ENCODE data around the gene CAPN12.

CAPN12 gene

DNA sequence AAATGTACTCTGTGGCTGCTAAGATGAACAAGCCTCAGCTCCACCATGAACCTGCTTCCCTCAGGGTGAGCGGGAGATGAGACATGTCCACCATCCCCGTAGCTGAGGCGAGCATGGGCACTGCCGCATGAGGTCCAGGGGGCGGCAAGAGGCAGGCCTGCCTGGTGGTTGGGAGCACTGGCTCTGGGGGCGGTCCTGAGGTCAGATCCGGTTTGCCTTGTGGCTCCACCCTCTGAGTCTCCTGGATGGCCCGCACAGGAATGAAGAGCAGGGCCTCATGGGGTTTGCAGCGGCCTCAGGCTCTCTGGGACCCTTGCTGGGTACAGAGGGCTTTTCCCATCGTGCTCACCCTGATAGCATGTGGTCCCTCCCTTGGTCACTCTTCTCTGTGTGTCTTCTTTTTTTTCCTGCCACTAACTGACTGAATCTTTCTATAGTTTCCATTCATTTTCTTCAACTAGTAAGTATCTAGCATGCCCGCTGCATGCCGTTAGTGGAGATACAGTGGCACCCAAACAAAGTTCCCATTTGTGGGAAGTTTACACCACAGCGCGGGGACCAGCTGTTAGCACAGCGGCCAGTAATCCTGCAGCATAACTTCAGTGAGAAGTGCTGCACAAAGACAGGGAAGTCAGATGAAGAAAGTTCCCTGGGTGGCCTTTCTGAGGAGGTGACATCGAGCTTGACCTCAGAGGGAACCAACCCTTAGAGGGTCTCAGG is 37.3 kb downstream of the CAPN12 start:
- TF ChIP-seq, protein P1, sequence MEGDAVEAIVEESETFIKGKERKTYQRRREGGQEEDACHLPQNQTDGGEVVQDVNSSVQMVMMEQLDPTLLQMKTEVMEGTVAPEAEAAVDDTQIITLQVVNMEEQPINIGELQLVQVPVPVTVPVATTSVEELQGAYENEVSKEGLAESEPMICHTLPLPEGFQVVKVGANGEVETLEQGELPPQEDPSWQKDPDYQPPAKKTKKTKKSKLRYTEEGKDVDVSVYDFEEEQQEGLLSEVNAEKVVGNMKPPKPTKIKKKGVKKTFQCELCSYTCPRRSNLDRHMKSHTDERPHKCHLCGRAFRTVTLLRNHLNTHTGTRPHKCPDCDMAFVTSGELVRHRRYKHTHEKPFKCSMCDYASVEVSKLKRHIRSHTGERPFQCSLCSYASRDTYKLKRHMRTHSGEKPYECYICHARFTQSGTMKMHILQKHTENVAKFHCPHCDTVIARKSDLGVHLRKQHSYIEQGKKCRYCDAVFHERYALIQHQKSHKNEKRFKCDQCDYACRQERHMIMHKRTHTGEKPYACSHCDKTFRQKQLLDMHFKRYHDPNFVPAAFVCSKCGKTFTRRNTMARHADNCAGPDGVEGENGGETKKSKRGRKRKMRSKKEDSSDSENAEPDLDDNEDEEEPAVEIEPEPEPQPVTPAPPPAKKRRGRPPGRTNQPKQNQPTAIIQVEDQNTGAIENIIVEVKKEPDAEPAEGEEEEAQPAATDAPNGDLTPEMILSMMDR (IDR thresholded peaks at IDR 0.05; ENCODE audit: control insufficient read depth, insufficient read depth, low read depth, low read length, missing control alignments), result no peak
- no peak overlapping the region for H3K4me3 ChIP-seq (ENCODE audit: control insufficient read depth, low read depth, low read length)
- DNase-seq (ENCODE audit: low read depth), result no peak

DNA sequence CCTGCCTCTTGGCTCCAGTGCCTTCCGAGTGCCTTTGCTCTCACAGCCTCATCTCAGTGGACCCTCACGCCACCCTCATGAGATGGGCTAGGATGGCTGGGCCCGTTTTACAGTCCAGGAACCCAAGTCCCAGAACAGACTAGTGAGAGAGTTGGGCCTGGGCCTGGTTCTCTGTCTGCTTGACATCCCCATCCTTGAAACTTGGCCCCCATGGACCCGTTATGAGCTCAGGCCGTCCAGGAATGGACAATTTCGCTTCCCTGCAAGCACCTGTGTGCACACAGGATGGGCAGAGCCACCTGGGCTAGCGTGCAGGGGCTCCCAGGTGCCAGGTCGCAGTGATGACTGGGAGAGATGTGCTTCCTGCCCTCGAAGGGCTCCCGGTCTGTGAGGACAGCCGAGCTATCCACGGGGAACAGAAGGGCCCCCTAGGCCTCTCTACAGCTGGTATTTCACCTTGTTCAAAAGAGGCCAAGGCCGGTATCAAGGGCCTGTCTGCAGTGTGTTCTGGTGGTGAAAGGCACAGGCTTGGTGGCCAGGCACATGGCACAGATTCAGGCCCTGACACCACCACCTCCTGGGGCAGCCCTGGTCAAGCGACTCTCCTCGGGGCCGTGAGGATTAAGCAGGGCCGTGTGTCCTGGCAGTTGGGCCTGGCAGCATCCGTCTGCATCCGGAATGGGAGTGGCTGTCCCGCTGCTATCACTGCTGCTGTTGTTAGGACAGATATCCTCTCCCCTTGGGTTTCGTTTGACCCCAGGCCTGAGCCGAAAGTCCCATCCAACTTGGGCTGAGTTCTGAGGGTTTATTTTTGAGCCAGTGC is 38.9 kb downstream of the CAPN12 start:
- TF ChIP-seq, protein P1 (IDR thresholded peaks at IDR 0.05; ENCODE audit: control insufficient read depth, insufficient read depth, low read depth, low read length, missing control alignments), result no peak

DNA sequence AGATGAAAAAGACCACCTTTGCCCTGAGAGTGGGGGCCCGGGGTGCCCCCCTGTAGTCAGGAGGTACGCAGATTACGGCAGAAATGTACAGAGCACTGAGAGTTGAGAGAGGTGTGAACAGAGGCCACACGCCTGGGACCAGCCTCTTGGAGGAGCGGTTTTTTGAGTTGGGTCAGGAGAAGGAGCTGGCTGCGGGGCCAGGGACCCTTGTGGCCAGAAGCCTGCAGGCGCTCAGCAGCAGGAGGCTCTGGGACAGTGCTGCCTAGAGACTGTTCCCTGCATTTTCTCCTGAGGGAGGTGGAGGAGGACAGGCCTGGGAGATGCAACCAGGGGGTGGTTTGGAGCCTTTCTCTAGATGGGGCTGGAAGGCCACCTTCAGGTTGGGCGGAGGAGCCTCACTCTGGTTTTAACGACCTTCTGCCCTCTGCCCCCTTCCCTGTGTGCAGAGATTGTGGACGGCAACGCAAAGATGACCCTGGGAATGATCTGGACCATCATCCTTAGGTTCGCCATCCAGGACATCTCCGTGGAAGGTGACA is 39.7 kb downstream of the CAPN12 start:
- DNase-seq (ENCODE audit: low read depth), result no peak
- no peak overlapping the region for H3K4me3 ChIP-seq (ENCODE audit: control insufficient read depth, low read depth, low read length)
- TF ChIP-seq, protein P1 (IDR thresholded peaks at IDR 0.05; ENCODE audit: control insufficient read depth, insufficient read depth, low read depth, low read length, missing control alignments), result no peak

More for the DNA sequence above, 38.9 kb downstream of the CAPN12 start:
- no peak overlapping the region for H3K4me3 ChIP-seq (ENCODE audit: control insufficient read depth, low read depth, low read length)
- no peak for DNase-seq (ENCODE audit: low read depth)

DNA sequence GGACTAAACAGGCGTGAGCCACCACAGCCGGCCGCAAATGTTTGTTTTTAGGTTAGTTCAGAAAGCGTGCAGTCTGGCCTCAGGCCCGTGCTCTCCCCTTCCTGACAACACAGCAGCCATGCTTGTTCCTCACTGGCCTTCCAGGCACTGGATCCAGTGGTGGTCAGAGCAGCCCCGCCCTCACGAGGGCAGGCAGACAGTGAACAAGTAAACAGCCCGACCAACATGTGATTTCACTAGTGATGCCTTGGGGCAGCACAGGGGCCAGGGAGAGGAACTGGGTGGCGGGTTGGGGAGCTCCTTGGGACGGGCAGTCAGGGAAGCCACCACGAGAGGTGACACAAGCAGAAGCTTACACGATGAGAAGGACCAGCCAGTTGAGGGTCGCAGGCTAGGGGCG is 40.8 kb downstream of the CAPN12 start:
- TF ChIP-seq, protein P1 (IDR thresholded peaks at IDR 0.05; ENCODE audit: control insufficient read depth, insufficient read depth, low read depth, low read length, missing control alignments), result no peak
- no peak for DNase-seq (ENCODE audit: low read depth)
- H3K4me3 ChIP-seq (ENCODE audit: control insufficient read depth, low read depth, low read length), result no peak overlapping the region

DNA sequence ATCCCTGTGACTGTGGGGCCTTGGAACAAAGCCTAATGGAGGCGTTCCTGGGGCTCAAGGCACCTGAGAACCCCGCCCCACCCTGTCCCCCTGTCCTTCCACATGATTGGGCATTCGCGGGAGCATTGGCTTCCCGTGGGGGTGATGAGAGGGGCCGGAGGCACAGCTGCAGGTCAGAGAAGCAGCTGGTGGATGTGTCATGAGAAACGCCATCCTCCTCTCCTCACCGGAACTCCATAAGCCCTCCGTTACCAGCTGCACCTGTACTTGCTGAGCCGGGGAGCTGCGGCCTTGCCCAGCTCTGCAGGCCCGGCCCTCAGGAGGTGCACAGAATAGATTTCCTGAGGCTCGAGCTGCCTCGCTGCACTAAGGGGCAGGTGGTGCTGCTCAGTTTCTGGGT is 42.0 kb downstream of the CAPN12 start:
- DNase-seq (ENCODE audit: low read depth), result no peak
- H3K4me3 ChIP-seq (ENCODE audit: control insufficient read depth, low read depth, low read length), result no peak overlapping the region
- TF ChIP-seq, protein P1 (IDR thresholded peaks at IDR 0.05; ENCODE audit: control insufficient read depth, insufficient read depth, low read depth, low read length, missing control alignments), result no peak

DNA sequence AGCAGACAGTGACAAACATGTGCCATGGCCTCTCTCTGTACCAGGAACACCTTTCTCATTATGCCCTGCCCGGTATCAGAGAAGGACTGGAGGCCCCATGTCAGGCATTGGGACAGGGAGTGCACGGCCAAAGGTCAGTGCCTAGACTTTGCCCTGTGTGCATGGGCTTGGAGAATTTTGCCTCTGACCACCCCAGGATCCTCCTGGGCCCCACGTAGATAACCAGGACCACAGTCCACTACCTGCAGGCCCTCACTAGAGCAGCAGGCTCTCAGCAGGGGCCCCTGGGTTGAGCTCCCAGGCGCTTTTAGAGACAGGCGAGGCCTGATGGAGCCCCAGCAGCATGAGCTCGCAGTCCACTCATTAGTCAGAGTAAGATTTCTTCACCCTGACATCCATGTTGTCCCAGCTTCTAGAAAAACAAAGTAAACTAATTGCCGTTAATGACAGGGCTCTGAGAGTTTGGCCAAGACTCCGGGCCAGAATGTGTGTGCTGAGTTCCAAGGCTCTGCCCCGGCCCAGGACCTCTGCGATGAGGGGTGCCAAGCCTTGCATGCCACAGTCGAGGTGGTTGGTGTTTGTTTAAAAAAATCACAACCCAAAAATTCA is 42.7 kb downstream of the CAPN12 start:
- no peak overlapping the region for H3K4me3 ChIP-seq (ENCODE audit: control insufficient read depth, low read depth, low read length)
- DNase-seq (ENCODE audit: low read depth), result no peak
- TF ChIP-seq, protein P1 (IDR thresholded peaks at IDR 0.05; ENCODE audit: control insufficient read depth, insufficient read depth, low read depth, low read length, missing control alignments), result no peak
